GM12873 (cell line): ENCODE measurements around the gene MALSU1.

ENCODE experiments used
- CTCF ChIP-seq: IDR thresholded peaks from 2 replicates; pipeline ENCODE4 v1.5.1; 2012; ENCODE audit warnings: low read depth, mild to moderate bottlenecking, moderate library complexity, low read length, control low read depth; ENCODE audit not compliant: insufficient read depth; ENCODE audit errors: missing control alignments

MALSU1 gene

GRCh38 chr7:23337374-23337773 lies 38.2 kb downstream of the MALSU1 start:
- no peak for TF ChIP-seq CTCF

GRCh38 chr7:23338439-23338838 lies 39.3 kb downstream of the MALSU1 start:
- no peak for TF ChIP-seq CTCF

- no peak for TF ChIP-seq CTCF
These were observed 39.7 kb downstream of the MALSU1 start for GRCh38 chr7:23338863-23339262.

GRCh38 chr7:23341846-23342598 lies 42.9 kb downstream of the MALSU1 start:
- no peak for TF ChIP-seq CTCF

- TF ChIP-seq CTCF, result no peak
These were observed 44.0 kb downstream of the MALSU1 start for GRCh38 chr7:23343102-23343501.

GRCh38 chr7:23343806-23344475 lies 44.8 kb downstream of the MALSU1 start:
- no peak for TF ChIP-seq CTCF

GRCh38 chr7:23345601-23346000 lies 46.5 kb downstream of the MALSU1 start:
- no peak for TF ChIP-seq CTCF
